Astrocyte (in vitro differentiated cells and primary cell): ENCODE results near the gene GPATCH2L. TPM values are rescaled to one million over a fixed set of nuclear protein-coding genes. Genes with fewer than 3 reads are reported as not detected.

Experiments
- DNase-seq: peaks from one replicate; pipeline ENCODE4 v3.0.0-alpha.2; 2010; ENCODE audit warnings: low read depth
- FAIRE-seq: peaks from 2 replicates; lab custom pipeline; 2011; peaks lifted over from hg19 to GRCh38; lab: Jason Lieb, UNC
- H2AFZ ChIP-seq: 2 replicates; pipeline ENCODE4 v1.6.0; 2012; ENCODE audit warnings: low read depth, low read length, inconsistent platforms
- H3K27ac ChIP-seq: 2 replicates; pipeline ENCODE4 v1.5.1; 2011; ENCODE audit warnings: low read depth, low read length, inconsistent platforms
- H3K27me3 ChIP-seq: 2 replicates; pipeline ENCODE4 v1.6.0; 2011; ENCODE audit warnings: low read length, inconsistent platforms; ENCODE audit not compliant: insufficient read depth
- H3K36me3 ChIP-seq: 2 replicates; pipeline ENCODE4 v1.5.1; 2011; ENCODE audit warnings: low read length, inconsistent platforms; ENCODE audit not compliant: insufficient read depth
- H3K4me1 ChIP-seq: 2 replicates; pipeline ENCODE4 v1.5.1; 2011; ENCODE audit warnings: low read length, inconsistent platforms; ENCODE audit not compliant: insufficient read depth
- H3K4me2 ChIP-seq: 2 replicates; pipeline ENCODE4 v1.6.0; 2012; ENCODE audit warnings: low read length, inconsistent platforms
- H3K4me3 ChIP-seq: 2 replicates; pipeline ENCODE4 v1.5.1; 2011; ENCODE audit warnings: low read depth, mild to moderate bottlenecking, low read length, inconsistent platforms; ENCODE audit not compliant: insufficient read depth
- H3K79me2 ChIP-seq: 2 replicates; pipeline ENCODE4 v1.6.0; 2012; ENCODE audit warnings: mild to moderate bottlenecking, low read length, inconsistent platforms; ENCODE audit not compliant: insufficient read depth
- H3K9ac ChIP-seq: 2 replicates; pipeline ENCODE4 v1.6.0; 2012; ENCODE audit warnings: mild to moderate bottlenecking, low read length, inconsistent platforms
- H3K9me3 ChIP-seq: 2 replicates; pipeline ENCODE4 v1.5.1; 2012; ENCODE audit warnings: low read depth, mild to moderate bottlenecking, low read length, inconsistent platforms; ENCODE audit not compliant: insufficient read depth
- H4K20me1 ChIP-seq: 2 replicates; pipeline ENCODE4 v1.6.0; 2012; ENCODE audit warnings: low read length, inconsistent platforms; ENCODE audit not compliant: insufficient read depth
- H3K27ac Mint-ChIP-seq: one replicate; pipeline ENCODE4 v1.8.0; 2021; ENCODE audit warnings: mild to moderate bottlenecking, mixed read lengths; ENCODE audit not compliant: unreplicated experiment
- H3K27me3 Mint-ChIP-seq: one replicate; pipeline ENCODE4 v1.8.0; 2021; ENCODE audit warnings: low read depth, mixed read lengths; ENCODE audit not compliant: unreplicated experiment
- H3K36me3 Mint-ChIP-seq: one replicate; pipeline ENCODE4 v1.8.0; 2021; ENCODE audit warnings: low read depth, mixed read lengths; ENCODE audit not compliant: unreplicated experiment
- H3K4me1 Mint-ChIP-seq: one replicate; pipeline ENCODE4 v1.8.0; 2021; ENCODE audit warnings: low read depth, mixed read lengths; ENCODE audit not compliant: unreplicated experiment
- H3K4me3 Mint-ChIP-seq: one replicate; pipeline ENCODE4 v1.8.0; 2021; ENCODE audit warnings: mild to moderate bottlenecking, moderate library complexity, mixed read lengths; ENCODE audit not compliant: unreplicated experiment
- H3K9me3 Mint-ChIP-seq: one replicate; pipeline ENCODE4 v1.8.0; 2021; ENCODE audit warnings: mild to moderate bottlenecking, mixed read lengths; ENCODE audit not compliant: unreplicated experiment
- CTCF ChIP-seq: IDR thresholded peaks from 2 replicates; pipeline ENCODE4 v1.5.1; 2011; ENCODE audit warnings: low read depth, mild to moderate bottlenecking, inconsistent platforms, low read length, moderate library complexity; ENCODE audit not compliant: insufficient read depth
- EZH2 ChIP-seq: IDR thresholded peaks from 2 replicates; pipeline ENCODE4 v1.6.1; 2012; ENCODE audit warnings: mild to moderate bottlenecking, low read length, inconsistent platforms; ENCODE audit not compliant: insufficient read depth
- total RNA-seq: library from RNA; stranded (reverse); gene quantifications from 2 replicates; pipeline ENCODE4 v1.2.1, GENCODE V29; 2021

The GPATCH2L gene
- total RNA-seq, 1 donor from 2014 or later, result 60.8 TPM

GRCh38 chr14:76123426-76124225 is 28.1 kb upstream of the GPATCH2L start:
- Histone ChIP-seq H3K36me3 (no peaks in the 10 kb centered on the region), H3K79me2 (no peaks in the 10 kb centered on the region), H3K4me3 (no peak overlapping the region), H3K9ac (no peak overlapping the region), H3K27ac (no peak overlapping the region), H3K27me3 (no peaks in the 10 kb centered on the region), H4K20me1 (no peaks in the 10 kb centered on the region), H3K4me1 (no peaks in the 10 kb centered on the region), H2AFZ (no peak overlapping the region), H3K4me2 (no peak overlapping the region), H3K9me3 (no peaks in the 10 kb centered on the region)
- Mint-ChIP-seq H3K27me3 (peaks cover 30% of the 10 kb centered on the region), H3K36me3 (no peaks in the 10 kb centered on the region), H3K4me3 (no peak overlapping the region), H3K4me1 (no peaks in the 10 kb centered on the region), H3K9me3 (peaks cover 4% of the 10 kb centered on the region), H3K27ac (no peak overlapping the region)
- DNase-seq (no peak), FAIRE-seq (no peak)
- TF ChIP-seq CTCF, result no peak
- no peak for TF ChIP-seq EZH2

GRCh38 chr14:76125511-76125910 is 26.2 kb upstream of the GPATCH2L start:
- Mint-ChIP-seq H3K9me3 (peaks cover 4% of the 10 kb centered on the region), H3K4me3 (no peak overlapping the region), H3K36me3 (no peaks in the 10 kb centered on the region), H3K27ac (no peak overlapping the region), H3K27me3 (peaks cover 35% of the 10 kb centered on the region), H3K4me1 (no peaks in the 10 kb centered on the region)
- Histone ChIP-seq H3K27ac (no peak overlapping the region), H3K4me2 (no peak overlapping the region), H3K27me3 (peaks cover 7% of the 10 kb centered on the region), H3K4me1 (no peaks in the 10 kb centered on the region), H3K79me2 (no peaks in the 10 kb centered on the region), H3K36me3 (no peaks in the 10 kb centered on the region), H3K4me3 (no peak overlapping the region), H3K9ac (no peak overlapping the region), H4K20me1 (no peaks in the 10 kb centered on the region), H3K9me3 (no peaks in the 10 kb centered on the region), H2AFZ (no peak overlapping the region)
- no peak for FAIRE-seq
- DNase-seq, result no peak
- TF ChIP-seq CTCF (no peak), EZH2 (no peak)

- Histone ChIP-seq H3K9ac (no peak overlapping the region), H4K20me1 (no peaks in the 10 kb centered on the region), H3K4me1 (no peaks in the 10 kb centered on the region), H3K9me3 (no peaks in the 10 kb centered on the region), H3K4me3 (no peak overlapping the region), H3K79me2 (no peaks in the 10 kb centered on the region), H3K4me2 (no peak overlapping the region), H3K27ac (no peak overlapping the region), H3K27me3 (peaks cover 11% of the 10 kb centered on the region), H3K36me3 (no peaks in the 10 kb centered on the region), H2AFZ (no peak overlapping the region)
- Mint-ChIP-seq H3K9me3 (peaks cover 4% of the 10 kb centered on the region), H3K36me3 (no peaks in the 10 kb centered on the region), H3K27me3 (peaks cover 41% of the 10 kb centered on the region), H3K27ac (no peak overlapping the region), H3K4me1 (no peaks in the 10 kb centered on the region), H3K4me3 (no peak overlapping the region)
- DNase-seq, result no peak
- no peak for FAIRE-seq
- TF ChIP-seq EZH2 (no peak), CTCF (no peak)
These were observed 25.6 kb upstream of the GPATCH2L start for GRCh38 chr14:76126076-76126475.
